IMR-90 (cell line): Measurements from ENCODE around the gene FBLIM1.

Source experiments
- CTCF ChIP-seq: conservative IDR thresholded peaks from 2 replicates; pipeline ENCODE4 v1.5.1; 2012; ENCODE audit warnings: mild to moderate bottlenecking, low read depth, low read length, improper control_type of control experiment
- FOS ChIP-seq: fragments of 150-350 bp; IDR thresholded peaks from 2 replicates; pipeline ENCODE4 v1.6.1; 2016; ENCODE audit warnings: low read depth, low read length
- POLR2A ChIP-seq: IDR thresholded peaks from 2 replicates; pipeline ENCODE4 v1.6.1; 2012; ENCODE audit warnings: mild to moderate bottlenecking, low read depth, low read length
- RAD21 ChIP-seq: IDR thresholded peaks from 2 replicates; pipeline ENCODE4 v1.6.1; 2012; ENCODE audit warnings: low read length, improper control_type of control experiment
- RFX5 ChIP-seq: IDR thresholded peaks from 2 replicates; pipeline ENCODE4 v1.8.0; 2012; ENCODE audit warnings: low read depth, mild to moderate bottlenecking, low read length, moderate library complexity
- USF2 ChIP-seq: fragments of 150-350 bp; IDR thresholded peaks from 2 replicates; pipeline ENCODE4 v1.6.1; 2017; ENCODE audit warnings: mild to moderate bottlenecking, antibody characterized with exemption, low read length, low read depth

- TF ChIP-seq POLR2A (no peak), CTCF (no peak), USF2 (no peak), FOS (no peak), RFX5 (no peak), RAD21 (no peak)
These were observed 3.0 kb downstream of the FBLIM1 start for GRCh38 chr1:15761366-15762128.
